NCI-H460 (cell line): ENCODE results near the gene IFT57. TPM values are rescaled to one million over a fixed set of nuclear protein-coding genes. Genes with fewer than 3 reads are reported as not detected.

Experiments used
- DNase-seq: peaks from one replicate; pipeline ENCODE4 v3.0.0-alpha.2; 2016; ENCODE audit warnings: low read depth; ENCODE audit errors: extremely low read depth
- total RNA-seq: library from RNA; depleted of rRNA; stranded (reverse); fragments of >200 nt; shearing (Covaris generic); gene quantifications from 2 replicates; pipeline ENCODE4 v1.2.3, GENCODE V29; 2014

The IFT57 gene
- total RNA-seq, 1 experiment from 2014 or later, result 44.4 TPM

DNA sequence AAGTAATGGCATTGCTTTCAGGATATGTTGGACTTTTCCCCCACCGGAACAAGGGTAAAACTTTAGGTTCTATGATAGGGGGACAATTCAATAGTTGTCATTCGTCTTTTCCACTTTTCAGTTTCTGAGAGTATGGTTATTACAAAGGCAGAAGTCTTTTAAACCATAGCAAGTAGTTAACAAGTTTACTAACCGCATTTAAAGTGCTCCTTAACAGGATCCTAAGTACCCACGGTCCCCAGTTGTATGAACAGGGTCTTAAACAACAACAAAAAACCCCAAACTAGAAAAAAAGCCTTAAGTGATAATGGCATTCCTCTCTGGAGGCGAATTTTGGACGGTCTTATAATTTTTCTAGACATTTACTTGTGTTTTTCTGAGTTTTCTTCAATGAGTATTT is 831 bp downstream of the IFT57 start:
- DNase-seq, result no peak

DNA sequence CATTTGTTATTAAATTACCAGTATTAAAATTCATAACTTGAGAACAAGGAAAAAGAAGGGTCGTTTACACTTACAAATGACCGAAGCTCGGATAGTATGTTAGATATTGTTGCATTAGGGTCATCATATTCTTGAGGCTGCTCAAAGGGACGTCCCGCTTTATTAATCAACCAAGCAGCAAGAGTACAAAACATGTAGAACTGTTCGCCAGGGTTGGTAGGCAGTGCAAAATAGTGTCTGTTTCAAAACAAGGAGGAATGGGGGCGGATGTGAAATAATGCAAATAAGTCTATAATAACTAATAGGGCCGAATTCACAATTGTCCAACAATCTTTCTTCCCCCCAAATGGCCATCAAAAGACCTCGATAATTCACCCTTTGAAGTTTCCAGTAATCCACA is 2.9 kb downstream of the IFT57 start:
- DNase-seq, result no peak

DNA sequence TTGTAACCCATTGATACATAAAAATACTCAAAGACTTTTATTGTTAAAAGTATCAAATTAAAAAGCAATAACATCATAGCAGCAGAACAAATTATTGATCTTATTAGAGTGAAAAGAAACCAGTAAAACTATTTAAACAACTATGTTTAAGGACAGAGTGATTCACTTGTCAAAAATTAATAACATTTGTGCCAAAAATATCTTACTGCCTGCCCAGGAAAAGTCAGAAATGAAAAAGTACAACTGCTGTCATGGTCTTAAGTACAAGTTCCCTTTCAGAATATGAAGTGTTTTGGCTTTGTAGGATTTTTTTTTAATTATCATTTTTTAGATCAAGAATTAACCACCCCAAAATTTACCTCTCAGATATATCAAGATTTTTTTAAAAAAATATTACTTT is 3.4 kb downstream of the IFT57 start:
- DNase-seq, result no peak

DNA sequence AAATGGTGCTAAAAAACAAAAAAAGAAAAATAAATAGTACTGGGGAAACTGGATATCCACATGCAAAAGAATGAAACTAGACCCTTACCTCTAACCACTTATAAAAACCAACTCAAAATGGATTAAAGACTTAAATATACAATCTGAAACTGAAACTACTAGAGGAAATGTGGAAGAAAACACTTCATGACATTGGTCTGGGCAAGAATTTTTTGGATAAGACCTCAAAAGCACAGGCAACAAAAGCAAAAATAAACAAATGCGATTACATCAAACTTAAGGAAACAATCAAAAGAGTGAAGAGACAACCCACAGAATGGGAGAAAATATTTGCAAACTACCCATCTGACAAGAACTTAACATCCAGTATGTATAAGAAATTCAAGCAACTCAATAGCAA is 6.4 kb downstream of the IFT57 start:
- no peak for DNase-seq

DNA sequence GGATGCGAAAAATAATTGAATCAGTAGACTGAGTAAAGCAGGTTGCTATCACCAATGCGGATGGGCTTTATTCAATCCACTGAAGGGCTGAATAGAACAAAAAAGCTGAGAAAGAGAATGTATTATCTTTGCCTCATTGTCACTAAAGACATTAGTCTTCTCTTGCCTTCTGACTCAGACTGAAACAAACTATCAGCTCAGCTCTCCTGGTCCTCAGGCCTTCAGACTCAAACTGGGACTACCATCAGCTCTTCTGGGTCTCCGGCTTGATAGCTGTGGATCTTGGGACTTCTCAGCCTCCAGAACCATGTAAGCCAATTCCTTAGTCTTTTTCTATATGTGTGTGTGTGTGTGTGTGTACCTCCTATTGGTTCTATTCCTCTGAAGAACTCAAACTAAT is 12.6 kb downstream of the IFT57 start:
- DNase-seq, result no peak

DNA sequence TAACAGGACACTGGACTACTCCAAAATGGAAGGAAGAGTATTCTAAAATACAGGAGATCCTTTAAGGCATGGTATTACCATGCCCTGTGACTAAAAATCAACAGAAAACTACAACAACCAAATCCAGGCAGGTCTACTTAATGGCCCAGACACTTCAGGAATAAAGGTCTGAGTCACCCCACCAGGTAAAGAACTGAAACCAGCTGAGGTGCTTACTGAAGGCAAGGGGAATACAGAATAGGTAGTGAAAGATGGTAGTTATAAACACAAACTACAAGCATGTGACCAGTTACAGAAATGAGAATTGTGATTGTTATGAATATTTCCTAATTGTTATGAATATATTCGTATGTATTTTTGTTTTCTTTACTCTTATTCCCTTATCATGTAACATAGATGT is 13.4 kb downstream of the IFT57 start:
- DNase-seq, result no peak

DNA sequence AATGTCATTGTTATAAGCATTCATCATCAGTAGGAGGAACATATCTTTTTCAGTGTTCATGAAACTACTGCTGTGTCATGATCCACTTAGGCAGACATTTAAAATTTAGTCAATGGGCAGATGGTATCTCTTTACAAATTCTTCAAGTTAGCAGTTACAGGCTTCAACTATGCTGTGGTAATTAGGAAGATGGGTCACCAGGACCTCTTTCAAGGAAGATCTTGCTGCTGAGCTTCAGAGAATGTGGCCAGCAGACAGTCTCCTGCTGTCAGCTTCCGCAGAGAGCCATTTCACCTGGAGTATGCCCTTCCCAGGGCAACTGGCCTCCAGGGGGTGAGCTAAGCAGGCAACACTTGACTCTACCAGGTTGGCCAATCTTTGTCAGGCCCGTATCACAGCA is 19.4 kb downstream of the IFT57 start:
- no peak for DNase-seq

DNA sequence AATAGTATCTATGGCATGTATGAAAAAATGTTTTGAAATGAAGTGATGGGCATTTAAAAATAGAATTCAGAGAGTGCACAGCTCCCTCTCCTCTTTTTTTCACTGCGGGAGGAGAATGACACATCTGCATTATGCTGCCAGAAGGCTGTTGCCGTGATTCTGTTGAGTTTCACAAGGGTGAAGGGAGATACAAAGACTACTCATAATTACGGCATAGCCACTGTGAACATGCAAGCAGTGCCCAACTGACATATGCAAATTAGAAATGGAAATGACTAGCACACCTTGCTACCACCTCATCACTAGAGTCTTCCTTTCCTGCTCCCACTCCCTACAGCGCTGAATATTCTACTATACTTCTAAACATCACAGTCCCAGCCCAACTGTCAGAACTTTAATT is 20.1 kb downstream of the IFT57 start:
- no peak for DNase-seq

DNA sequence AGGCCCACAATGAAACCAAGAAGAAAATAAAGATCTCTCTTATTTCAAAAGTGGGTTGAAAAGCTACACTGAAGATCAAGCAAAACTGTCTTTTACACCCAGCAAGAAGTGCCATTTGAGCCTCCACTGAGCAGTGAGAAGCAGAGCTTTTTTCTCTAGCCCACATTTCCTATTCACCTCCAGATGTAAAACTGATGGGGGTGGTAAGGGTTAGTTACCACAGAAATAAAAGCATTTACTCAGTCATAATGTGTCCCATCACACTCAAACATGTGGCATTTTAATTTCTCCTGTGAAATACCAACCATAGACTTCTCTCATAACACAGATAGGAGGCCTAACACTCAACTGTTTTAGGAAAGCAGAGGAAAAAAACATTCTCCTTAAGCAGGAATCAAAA is 21.0 kb downstream of the IFT57 start:
- DNase-seq, result no peak

DNA sequence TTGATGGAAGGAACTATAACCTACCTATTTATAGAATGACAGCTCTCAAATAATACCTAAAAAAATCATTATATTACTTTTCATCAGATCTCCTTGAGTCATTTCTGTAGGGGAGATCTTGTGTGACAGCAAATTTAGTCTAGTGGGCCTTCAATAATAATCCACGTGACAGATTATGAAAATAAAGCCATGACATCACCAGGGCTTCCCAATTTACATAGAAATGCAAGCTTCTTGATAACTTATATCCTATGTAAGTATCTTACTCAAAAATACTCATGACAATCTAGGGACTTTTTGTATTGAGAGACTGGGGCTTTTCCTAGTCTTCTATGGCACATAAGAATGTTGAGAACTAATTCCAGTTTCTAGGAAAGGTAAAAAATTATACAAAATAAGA is 21.6 kb downstream of the IFT57 start:
- DNase-seq, result no peak

DNA sequence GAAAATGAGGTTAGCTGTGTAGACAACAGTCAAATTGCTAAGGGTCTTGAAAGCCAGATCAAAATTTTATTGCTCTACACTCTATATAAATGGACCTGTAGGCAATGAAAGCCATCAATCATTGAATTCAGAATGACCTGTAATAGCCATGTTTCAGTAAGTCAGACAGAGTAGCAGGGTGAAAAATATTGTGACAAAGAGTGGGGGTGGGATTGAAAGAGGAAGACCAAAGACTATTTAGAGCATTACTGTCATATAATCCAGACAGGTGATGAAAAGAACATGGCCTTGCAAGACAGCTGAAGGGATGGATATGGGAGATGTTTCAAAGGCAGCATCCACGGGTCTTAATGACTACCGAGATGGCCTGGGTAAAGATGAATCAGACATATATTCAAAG is 22.2 kb downstream of the IFT57 start:
- DNase-seq, result no peak

DNA sequence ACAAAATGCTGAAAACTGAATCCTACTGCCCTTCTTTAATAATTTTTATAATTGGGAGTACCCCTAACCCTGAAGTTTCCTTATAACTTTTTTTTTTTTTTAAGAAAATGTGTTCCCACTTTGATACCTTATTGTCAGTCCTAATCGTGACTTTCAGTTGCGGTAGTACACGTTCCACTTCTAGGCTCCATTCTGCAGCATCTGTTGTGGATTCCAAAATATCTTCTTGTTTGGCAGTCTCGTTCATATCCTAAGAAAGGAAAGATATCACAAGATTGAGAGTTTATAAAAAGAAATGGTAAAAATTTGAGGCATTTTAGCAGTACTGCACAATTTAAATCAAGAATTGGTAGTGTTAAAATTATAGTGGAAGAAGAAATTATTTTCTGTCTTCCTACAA is 30.8 kb downstream of the IFT57 start:
- DNase-seq, result no peak

DNA sequence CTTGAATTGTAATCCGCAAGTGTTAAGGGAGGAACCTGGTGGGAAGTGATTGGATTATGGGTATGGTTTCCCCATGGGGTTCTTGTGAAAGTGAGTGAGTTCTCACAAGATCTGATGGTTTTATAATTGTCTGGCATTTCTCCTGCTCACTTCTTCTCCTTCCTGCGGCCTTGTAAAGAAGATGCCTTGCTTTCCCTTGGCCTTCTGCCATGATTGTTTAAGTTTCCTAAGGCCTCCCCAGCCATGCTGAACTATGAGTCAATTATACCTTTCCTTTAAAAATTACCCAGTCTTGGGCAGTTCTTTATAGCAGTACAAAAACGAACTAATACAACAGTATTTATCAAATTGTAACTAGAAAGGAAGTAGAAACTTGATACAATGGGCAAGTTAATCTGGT is 31.9 kb downstream of the IFT57 start:
- DNase-seq, result no peak

DNA sequence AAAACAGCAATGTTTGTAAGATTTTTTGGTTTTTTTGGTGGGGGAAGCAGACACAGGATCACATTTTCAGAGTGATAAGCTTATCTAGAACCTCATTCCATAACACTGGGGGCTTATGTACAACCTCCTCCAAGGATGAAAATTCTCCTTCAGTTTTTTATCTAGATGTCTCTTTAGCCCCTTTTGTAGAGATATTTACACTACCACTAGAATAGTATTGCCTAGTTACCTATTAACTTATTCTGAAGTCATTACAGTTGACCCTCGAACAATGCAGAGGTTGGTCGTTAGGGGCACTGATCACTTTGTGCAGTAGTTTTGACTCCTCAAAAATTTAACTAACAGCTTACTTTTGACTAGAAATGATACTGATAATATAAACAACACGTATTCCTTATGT is 32.8 kb downstream of the IFT57 start:
- DNase-seq, result no peak

DNA sequence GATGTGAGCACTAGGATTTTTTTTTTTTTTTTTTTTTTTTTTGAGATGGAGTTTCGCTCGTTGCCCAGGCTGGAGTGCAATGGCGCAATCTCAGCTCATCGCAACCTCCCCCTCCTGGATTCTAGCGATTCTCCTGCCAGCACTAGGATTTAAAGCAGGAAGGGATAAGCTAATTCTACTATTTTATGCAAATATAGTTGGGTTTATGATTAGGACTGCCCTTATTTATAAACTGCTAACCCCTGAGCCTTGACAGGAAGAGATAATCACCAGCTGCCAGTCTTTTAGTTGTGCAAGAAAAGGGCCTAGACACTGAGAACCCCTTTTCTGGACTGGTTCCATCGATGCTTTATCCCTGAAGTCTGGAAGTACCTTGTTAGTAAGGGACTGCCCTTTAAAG is 36.7 kb downstream of the IFT57 start:
- no peak for DNase-seq

DNA sequence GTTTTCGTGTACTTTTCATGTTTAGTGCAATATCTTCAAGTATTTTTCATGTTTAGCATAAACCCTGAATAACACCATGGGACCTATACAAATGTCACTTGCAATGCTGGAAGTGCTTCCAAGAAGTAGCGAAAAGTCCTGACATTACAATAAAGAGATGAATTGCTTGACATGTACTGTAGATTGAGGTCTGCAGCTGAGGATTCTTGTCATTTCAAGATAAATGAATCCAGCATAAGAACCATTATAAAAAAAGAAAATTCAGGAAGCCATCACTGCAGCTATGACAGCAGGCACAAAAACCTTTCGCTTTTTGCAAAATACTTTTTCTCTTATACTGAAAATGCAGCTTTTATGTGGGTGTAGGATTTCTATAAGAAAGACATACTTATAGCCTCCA is 37.4 kb downstream of the IFT57 start:
- no peak for DNase-seq

DNA sequence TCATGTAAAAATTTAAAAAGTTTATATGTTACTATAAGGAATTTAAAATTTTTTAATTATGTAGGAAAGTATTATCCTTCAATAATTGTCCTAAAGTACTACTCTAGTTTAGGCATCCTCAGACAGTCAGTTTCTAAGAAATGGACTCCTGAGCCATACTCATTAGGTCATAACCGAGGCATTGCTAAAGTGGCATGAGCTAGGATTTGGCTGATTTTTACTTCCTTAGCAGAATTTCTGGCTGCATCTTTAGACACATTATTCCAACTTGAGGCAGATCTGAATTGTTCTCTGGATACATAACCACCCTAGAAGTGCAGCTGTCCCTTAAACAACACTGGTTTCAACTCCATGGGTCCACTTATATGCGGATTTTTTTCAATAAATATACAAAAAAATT is 38.3 kb downstream of the IFT57 start:
- no peak for DNase-seq

DNA sequence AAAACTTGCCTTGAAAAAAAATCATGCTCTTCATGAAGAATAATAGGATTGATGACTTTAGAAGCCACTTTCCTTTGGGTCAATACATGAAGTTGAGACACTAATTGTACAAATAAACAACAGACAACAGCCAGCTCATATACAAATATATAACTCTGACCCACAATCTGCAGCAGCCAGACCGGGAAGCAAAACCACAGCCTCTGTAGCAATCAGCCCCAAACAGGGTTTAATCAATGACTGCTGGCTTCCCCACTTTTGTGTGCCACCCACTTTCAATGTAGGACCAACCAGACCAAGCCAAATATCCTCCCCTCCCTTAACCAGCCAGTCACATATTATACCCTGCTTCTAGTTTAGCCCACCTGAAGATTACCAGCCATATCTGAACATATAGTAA is 39.0 kb downstream of the IFT57 start:
- DNase-seq, result no peak

DNA sequence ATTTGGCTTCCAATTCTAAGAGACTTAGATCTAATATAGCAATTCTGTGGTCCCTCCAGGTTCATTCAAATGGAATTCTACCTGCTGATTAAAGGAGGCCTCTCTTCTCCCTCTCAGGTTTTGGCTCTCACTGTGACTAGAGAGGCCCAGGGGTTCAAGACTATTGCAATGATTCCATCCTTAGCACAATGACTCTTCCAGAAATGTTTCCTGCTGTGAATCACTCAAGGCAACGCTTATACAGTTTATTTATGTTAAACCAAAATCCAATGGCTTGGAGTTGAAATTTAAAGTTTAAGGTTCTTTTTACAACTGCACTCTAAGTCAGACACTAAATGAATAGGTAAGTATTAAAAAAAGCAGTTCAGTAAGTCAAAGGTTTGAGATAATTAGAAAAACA is 39.9 kb downstream of the IFT57 start:
- DNase-seq, result no peak

DNA sequence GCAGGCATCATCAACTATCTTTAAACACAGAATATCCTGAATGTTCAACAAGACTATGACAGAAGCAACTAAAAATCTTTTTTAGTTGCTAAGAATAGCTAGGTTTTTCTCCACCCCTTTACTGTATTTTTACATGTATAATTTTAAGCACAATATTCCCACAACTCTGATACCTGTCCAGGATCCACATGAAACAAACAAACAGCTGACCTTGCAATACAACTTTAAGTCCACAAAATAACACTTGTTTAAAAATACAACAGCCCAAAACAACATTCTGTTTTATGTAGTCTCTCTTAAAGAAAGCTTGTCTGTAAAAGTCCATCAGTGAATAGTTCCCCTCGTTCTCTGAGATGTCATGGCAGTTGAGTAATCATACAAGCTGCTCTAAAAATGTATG is 41.1 kb downstream of the IFT57 start:
- no peak for DNase-seq

DNA sequence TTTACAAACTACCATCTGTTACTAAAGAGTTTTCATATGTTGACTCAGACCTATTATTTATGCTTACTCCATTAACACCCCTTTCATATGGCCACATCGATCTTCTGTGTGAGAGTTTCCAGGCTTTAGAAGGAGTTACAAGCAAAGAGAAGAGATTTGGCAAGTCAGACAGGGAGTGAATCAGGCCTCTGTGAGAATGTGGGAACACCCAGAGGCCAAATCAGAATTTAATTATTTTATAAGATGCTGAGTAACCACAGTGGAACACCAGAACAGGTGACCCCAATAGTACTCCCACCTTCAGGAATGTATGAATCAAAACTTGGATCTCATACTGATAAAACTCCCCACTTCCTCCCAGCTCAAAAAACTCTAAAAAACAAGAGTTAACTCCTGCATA is 42.0 kb downstream of the IFT57 start:
- DNase-seq, result no peak

DNA sequence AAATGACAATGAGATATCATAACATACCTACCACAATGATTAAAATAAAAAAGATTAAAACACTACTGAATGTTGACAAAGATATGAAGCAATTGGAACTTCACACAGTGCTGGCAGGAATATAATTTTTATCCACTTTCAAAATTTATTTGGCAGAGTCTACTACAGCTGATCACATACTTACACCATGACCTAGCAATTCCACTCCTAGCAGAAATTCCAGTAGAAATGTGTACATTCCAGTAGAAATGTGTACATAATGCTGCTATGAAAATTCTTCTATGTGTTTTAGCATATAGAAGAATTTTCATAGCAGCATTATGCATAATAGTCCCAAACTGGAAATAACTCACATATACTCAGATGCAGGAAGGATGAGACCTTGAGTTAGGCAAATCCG is 43.5 kb downstream of the IFT57 start:
- no peak for DNase-seq

DNA sequence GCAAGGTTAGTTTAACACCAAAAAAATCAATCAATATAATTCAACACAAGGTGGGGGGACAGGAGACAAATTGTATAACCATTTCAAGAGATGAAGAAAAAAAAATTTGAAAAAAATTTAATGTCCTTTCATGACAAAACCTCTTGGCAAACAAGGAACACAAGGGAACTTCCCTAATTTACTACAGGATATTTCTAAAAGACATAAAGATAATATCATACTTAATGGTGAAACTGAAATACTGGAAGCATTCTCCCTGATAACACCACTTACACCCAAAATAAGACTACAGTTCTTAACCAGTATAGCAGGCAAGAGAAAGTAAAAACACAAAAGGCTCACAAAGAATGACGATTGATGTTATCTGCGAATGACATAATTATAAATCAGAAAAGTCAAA is 44.7 kb downstream of the IFT57 start:
- DNase-seq, result no peak

DNA sequence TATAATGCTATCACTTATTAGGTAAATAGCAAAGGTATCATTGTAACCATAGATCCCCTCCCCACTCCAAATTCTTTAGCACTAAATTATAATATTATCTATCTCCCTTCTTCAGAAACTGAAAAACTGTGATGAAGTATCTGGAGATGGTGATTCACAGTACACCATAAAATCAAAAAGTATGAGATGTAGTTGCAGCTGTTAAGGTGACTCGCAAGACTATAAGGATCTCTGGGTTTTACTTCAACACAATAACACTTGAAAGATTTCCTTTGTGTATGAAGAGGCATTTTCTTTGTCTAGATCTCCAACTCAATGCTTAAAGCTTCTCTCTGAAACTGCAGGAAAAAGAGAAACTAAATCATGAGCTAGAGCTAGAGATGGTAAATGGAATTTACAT is 46.9 kb downstream of the IFT57 start:
- DNase-seq, result no peak
